ENCODE results near the gene PIGN. TPM values are rescaled to one million over a fixed set of nuclear protein-coding genes. Genes with fewer than 3 reads are reported as not detected.

The PIGN gene
- total RNA-seq, 1 donor from 2014 or later = 35.4 TPM

DNA sequence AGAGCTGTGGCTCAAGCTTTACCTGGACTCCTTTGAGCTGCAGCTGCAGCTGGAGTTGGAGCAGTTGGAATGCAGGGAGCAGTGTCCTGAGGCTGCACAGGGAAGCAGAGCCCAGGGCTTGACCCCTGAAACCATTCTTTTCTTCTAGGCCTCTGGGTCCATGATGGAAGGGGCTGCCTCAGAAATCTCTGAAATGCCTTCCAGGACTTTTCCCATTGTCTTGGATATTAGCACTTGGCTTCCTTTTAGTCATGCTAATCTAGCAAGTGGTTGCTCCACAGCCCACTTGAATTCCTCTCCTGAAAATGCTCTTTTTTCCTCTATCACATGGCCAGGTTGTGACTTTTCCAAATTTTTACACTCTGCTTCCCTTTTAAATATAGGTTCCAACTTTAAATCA is 185.5 kb downstream of the PIGN start:
- H3K27ac Mint-ChIP-seq = no peak overlapping the region
- TF ChIP-seq, protein P1, sequence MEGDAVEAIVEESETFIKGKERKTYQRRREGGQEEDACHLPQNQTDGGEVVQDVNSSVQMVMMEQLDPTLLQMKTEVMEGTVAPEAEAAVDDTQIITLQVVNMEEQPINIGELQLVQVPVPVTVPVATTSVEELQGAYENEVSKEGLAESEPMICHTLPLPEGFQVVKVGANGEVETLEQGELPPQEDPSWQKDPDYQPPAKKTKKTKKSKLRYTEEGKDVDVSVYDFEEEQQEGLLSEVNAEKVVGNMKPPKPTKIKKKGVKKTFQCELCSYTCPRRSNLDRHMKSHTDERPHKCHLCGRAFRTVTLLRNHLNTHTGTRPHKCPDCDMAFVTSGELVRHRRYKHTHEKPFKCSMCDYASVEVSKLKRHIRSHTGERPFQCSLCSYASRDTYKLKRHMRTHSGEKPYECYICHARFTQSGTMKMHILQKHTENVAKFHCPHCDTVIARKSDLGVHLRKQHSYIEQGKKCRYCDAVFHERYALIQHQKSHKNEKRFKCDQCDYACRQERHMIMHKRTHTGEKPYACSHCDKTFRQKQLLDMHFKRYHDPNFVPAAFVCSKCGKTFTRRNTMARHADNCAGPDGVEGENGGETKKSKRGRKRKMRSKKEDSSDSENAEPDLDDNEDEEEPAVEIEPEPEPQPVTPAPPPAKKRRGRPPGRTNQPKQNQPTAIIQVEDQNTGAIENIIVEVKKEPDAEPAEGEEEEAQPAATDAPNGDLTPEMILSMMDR (IDR thresholded peaks at IDR 0.05; ENCODE audit: unreplicated experiment) = no peak
- peaks cover 16% of the 10 kb centered on the region for H3K4me1 Mint-ChIP-seq
- no peak for DNase-seq (ENCODE audit: low spot score in 2 of 2, unreplicated experiment in 2 of 2)
- H3K27me3 Mint-ChIP-seq (ENCODE audit: low read depth) = no peaks in the 10 kb centered on the region
- peaks cover 43% of the 10 kb centered on the region for H3K9me3 Mint-ChIP-seq
- H3K36me3 Mint-ChIP-seq = peaks cover 17% of the 10 kb centered on the region
- no peak overlapping the region for H3K4me3 Mint-ChIP-seq

DNA sequence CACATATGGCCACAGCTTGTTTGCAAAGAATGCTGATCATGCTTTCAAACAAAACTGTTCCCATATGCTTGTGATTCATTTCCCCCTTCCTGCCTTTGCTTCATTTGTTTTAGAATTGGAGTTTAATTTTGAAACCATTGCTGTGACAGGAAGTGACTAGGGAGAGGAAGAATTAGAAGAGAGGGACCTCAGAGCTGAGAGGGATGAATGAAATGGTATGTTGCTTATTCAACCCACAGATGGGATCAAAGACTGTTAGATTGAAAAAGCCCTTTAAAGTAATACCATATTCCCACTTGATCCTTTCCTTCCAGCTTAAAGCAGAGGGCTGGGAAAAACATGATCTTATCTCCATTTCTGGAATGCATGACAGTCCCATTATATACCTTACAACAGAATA is 187.9 kb downstream of the PIGN start:
- DNase-seq (ENCODE audit: low spot score in 2 of 2, unreplicated experiment in 2 of 2) = no peak
- Mint-ChIP-seq H3K27me3 (ENCODE audit: low read depth) (no peaks in the 10 kb centered on the region), H3K36me3 (peaks cover 10% of the 10 kb centered on the region), H3K27ac (peak overlapping the region; percentile 43), H3K9me3 (peaks cover 33% of the 10 kb centered on the region), H3K4me3 (no peak overlapping the region), H3K4me1 (peaks cover 19% of the 10 kb centered on the region)
- TF ChIP-seq, protein P1 (IDR thresholded peaks at IDR 0.05; ENCODE audit: unreplicated experiment) = no peak

DNA sequence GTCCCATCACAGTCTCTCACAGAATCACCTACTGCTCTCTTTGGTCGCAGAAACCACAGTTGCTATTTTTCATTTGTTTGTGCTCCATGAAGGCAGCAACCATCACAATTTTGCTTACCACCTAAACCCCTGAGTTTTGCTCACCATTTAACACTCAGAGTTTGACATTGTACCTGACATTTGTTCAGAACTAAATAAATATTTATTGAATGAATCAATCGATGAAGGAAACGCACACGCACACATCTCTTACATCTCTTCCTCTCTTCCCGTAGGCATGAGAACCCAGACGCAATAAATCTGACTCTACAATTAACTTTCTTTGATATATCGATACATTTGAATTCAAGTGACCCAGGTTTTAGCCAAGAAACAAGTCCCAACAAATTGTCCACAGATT is 188.5 kb downstream of the PIGN start:
- Mint-ChIP-seq H3K27ac (no peak overlapping the region), H3K4me1 (peaks cover 23% of the 10 kb centered on the region), H3K9me3 (peaks cover 32% of the 10 kb centered on the region), H3K36me3 (peaks cover 10% of the 10 kb centered on the region), H3K27me3 (ENCODE audit: low read depth) (no peaks in the 10 kb centered on the region), H3K4me3 (no peak overlapping the region)
- TF ChIP-seq, protein P1 (IDR thresholded peaks at IDR 0.05; ENCODE audit: unreplicated experiment) = no peak
- DNase-seq (ENCODE audit: low spot score in 2 of 2, unreplicated experiment in 2 of 2) = no peak

DNA sequence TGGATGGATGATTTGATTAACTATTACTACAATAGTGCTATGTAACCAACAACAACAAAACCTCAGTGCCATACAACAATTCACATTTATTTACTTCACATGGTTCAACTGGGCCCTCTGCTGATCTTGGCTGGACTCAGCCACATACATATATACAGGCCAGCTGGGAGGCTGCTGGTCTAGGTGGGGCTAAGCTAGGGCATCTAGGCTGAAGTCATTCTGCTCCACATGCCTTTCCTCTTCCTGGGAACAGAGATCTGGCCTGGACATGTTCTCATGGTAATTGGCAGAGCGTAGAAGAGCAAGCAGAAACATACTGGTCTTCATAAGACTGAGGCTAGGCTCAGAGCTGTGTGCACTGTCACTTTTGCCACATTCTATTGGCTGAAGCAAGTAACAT is 191.2 kb downstream of the PIGN start:
- TF ChIP-seq, protein P1 (IDR thresholded peaks at IDR 0.05; ENCODE audit: unreplicated experiment) = no peak
- Mint-ChIP-seq H3K4me3 (no peak overlapping the region), H3K9me3 (peaks cover 14% of the 10 kb centered on the region), H3K27ac (no peak overlapping the region), H3K36me3 (peaks cover 4% of the 10 kb centered on the region), H3K4me1 (peaks cover 38% of the 10 kb centered on the region), H3K27me3 (ENCODE audit: low read depth) (no peaks in the 10 kb centered on the region)
- no peak for DNase-seq (ENCODE audit: low spot score in 2 of 2, unreplicated experiment in 2 of 2)

DNA sequence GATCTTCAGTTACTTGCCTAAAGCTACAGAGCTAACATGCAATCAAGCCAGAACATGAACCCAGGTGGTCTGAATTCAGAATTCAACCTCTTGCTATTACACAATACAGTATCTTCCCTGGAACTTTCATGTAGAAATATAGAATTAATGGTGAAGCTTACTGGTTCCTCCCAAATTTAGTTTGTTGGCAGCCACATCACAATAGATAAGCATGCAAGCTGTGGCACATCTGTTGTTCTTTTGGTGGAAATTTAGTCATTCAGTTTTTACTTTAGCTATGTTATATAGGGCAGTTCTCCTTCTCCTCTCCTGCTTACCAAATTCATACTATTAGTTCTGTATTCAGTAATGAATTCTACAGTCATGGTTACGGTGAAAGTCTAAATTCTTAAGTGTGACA is 193.0 kb downstream of the PIGN start:
- Mint-ChIP-seq H3K36me3 (no peaks in the 10 kb centered on the region), H3K27me3 (ENCODE audit: low read depth) (no peaks in the 10 kb centered on the region), H3K4me3 (no peak overlapping the region), H3K4me1 (peaks cover 31% of the 10 kb centered on the region), H3K27ac (no peak overlapping the region), H3K9me3 (peaks cover 4% of the 10 kb centered on the region)
- TF ChIP-seq, protein P1 (IDR thresholded peaks at IDR 0.05; ENCODE audit: unreplicated experiment) = no peak
- DNase-seq (ENCODE audit: low spot score in 2 of 2, unreplicated experiment in 2 of 2) = no peak

DNA sequence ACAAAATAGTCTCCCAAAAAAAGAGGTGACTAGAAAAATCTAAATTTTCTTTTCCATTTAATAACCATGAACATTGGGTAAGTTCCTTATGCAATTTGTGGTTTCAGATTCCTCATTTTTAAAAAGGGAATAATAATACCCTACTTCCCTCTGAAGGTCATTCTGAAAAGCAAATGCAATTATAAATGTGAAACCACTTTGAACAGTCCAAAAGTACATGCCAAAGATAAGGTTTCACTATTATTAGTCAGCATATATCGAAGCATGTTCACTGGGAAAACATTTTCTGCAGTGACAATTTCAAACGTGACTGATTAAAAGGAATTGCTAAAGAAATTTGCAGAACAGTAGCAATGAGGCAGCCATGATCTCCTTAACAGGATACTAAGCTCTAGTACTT is 193.9 kb downstream of the PIGN start:
- Mint-ChIP-seq H3K36me3 (no peaks in the 10 kb centered on the region), H3K27ac (no peak overlapping the region), H3K4me3 (no peak overlapping the region), H3K27me3 (ENCODE audit: low read depth) (no peaks in the 10 kb centered on the region), H3K4me1 (peaks cover 23% of the 10 kb centered on the region), H3K9me3 (peaks cover 8% of the 10 kb centered on the region)
- TF ChIP-seq, protein P1 (IDR thresholded peaks at IDR 0.05; ENCODE audit: unreplicated experiment) = no peak
- no peak for DNase-seq (ENCODE audit: low spot score in 2 of 2, unreplicated experiment in 2 of 2)
